ENCODE results near the gene KRT14.

DNA sequence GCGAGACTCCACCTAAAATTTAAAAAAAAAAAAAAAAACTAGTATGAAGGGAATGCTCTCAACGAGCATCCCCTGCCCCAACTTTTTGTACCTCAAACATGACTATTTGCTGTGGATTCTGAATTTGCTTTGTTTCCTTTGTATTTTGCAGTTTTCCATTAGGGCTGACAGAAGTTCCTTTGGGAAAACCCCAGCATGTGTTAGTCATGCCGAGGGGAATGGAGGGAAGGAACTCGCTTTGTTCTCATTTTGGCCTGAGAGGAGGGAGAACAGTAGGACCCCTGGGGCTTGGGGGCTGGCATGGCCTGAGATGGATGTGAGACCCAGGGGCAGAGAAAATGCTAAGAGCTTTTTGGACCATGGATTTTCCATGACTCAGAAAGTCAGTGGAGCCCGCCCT, 35.3 kb downstream of the KRT14 start:
- TF ChIP-seq, protein P1, sequence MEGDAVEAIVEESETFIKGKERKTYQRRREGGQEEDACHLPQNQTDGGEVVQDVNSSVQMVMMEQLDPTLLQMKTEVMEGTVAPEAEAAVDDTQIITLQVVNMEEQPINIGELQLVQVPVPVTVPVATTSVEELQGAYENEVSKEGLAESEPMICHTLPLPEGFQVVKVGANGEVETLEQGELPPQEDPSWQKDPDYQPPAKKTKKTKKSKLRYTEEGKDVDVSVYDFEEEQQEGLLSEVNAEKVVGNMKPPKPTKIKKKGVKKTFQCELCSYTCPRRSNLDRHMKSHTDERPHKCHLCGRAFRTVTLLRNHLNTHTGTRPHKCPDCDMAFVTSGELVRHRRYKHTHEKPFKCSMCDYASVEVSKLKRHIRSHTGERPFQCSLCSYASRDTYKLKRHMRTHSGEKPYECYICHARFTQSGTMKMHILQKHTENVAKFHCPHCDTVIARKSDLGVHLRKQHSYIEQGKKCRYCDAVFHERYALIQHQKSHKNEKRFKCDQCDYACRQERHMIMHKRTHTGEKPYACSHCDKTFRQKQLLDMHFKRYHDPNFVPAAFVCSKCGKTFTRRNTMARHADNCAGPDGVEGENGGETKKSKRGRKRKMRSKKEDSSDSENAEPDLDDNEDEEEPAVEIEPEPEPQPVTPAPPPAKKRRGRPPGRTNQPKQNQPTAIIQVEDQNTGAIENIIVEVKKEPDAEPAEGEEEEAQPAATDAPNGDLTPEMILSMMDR (IDR thresholded peaks at IDR 0.05; ENCODE audit: low read length), result no peak
- TF ChIP-seq EZH2 (IDR thresholded peaks at IDR 0.05; ENCODE audit: borderline replicate concordance, low read length), result no peak

Measured in OCI-LY1 (cell line).